ENCODE measurements around the gene SSBP4.
A peak's percentile ranks its signal among the peaks of the same experiment; 100 is the strongest.

- TF ChIP-seq CTCF (IDR thresholded peaks at IDR 0.05) = peak; percentile 19
- no peak for TF ChIP-seq EZH2 (IDR thresholded peaks at IDR 0.05; ENCODE audit: borderline replicate concordance, insufficient read depth, low read depth, low read length, poor library complexity, severe bottlenecking)
Observed at GRCh38 chr19:18401580-18402112, 17.6 kb upstream of the SSBP4 start.
